NAMALWA (cell line): ENCODE data around the gene KNOP1.

Experiments used
- DNase-seq: peaks from one replicate; pipeline ENCODE4 v3.0.0-alpha.2; 2015; ENCODE audit warnings: low spot score

The KNOP1 gene

DNA sequence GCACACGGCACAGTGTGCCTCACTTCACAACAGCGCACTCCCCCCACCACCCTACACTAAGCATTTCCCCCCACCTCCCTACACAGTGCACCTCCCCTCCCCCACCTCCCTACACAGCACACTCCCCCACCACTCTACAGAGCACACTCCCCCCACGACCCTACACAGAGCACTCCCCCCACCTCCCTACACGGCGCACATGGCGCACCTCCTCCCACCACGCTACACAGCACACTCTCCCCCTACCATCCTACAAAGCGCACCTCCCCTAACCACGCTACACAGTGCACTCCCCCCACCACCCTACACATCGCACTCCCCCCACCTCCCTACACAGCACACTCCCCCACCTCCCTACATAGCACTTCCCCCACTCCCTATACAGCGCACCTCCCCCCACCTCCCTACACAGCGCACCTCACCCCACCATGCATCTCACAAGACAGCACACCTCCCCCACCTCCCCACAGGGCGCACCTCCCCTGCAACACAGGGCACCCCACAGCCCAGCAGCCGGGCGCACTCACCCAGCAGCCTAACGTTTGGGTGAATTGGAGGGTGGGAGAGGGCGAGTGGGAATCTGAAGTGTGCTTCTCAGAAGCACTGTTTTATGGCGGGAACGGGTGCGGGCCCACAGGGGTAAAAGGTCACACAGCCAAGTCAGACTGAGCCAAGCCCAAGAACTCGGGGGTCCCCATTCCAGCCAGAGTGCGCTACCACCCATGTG lies 10.3 kb downstream of the KNOP1 start:
- no peak for DNase-seq

GRCh38 chr16:19706846-19707245 lies 11.2 kb downstream of the KNOP1 start:
- no peak for DNase-seq

DNA sequence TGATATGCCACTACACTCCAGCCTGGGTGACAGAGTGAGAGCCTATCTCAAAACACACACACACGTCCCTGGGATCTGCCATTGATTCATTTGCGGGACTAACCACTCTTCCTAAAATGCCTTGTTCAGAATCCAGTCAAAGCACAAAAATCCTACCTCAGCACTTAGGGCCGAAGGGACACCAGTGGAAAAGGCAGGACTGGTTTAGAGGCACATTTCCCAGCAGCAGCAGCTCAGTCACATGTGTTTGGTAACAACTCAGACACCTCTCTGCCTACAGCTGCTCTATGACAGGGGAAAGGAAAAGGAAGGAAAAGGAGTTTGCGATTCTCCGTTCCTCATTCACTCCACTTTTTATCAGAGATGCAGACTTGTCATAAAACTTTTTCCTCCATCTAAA lies 12.2 kb downstream of the KNOP1 start:
- DNase-seq, result no peak

DNA sequence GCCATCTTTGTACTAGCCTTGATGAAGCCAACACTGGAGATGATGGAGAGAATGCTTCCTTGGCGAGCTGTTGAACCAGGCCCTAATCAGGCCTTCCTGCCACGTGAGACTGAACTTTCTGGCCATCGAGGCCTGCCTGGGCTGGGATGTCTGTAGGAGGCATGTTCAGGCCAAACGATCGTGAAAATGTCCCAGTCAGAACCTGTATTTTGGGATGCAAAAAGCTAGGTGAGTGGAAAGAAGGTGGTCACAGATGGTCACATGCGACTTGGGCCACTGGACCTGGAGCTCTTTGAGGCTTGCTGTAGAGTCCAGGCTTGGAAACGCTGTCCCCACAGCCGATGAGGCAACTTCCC lies 12.9 kb downstream of the KNOP1 start:
- no peak for DNase-seq

GRCh38 chr16:19704321-19705145 lies 13.5 kb downstream of the KNOP1 start:
- no peak for DNase-seq

- DNase-seq, result no peak
Measured at GRCh38 chr16:19703172-19703889, 14.7 kb downstream of the KNOP1 start.

DNA sequence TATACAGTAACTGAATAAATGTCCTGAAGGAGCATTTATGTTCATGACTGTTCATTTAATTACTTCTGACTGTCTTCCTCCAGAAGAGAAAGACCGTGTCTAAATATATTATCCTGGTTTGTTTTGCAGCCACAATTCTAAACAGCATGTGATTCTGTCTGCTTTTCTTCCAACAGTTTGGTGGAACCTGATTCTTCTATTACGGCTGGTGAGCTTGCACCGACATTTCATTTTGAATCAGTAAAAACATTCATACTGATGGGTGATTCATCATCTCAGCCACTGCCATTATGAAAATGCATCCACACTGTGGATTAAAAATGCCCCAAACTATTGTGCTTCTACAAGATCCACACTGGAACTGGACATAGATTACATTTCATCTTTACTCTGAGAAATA lies 16.9 kb downstream of the KNOP1 start:
- no peak for DNase-seq

DNA sequence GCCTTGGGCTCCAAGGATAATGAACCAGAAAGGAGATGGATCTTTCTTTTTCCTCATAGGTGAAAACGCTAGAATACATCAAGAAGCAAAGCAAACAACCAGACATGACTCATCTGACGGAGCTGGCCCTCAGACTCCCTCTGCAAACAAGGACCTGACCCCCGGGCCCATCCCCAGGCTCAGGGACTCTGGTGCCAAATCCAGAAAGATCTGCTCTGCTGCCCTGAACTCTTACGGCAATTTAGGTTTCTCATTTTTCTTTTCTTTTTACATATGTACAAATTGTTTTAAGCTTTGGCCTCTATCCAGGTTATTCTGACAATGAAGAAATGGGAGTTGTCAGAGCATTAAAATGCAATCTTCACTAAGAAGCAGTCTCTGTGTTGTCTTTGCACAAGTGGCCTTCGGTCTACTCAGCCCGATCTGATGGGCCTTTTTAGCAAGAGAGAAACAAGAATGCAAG lies 17.7 kb downstream of the KNOP1 start:
- no peak for DNase-seq

DNA sequence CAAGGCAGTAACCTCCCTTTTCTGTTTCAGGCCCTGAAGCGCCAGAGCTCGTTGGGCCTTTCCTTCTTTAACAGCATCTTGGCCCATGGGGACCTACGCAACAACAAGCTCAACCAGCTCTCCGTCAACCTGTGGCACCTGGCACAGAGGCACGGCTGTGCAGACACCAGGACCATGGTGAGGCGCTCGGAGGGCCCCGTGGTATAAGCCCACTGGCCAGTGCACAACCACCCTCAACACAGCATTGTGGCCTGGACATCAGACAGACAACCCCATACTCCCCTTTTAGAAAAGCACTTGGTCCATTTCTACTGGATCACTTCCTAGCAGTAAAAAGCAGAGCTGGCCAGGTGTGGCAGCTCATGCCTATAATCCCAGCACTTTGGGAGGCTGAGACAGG lies 18.6 kb downstream of the KNOP1 start:
- DNase-seq, result no peak

- no peak for DNase-seq
Measured at GRCh38 chr16:19698480-19699465, 19.3 kb downstream of the KNOP1 start.

DNA sequence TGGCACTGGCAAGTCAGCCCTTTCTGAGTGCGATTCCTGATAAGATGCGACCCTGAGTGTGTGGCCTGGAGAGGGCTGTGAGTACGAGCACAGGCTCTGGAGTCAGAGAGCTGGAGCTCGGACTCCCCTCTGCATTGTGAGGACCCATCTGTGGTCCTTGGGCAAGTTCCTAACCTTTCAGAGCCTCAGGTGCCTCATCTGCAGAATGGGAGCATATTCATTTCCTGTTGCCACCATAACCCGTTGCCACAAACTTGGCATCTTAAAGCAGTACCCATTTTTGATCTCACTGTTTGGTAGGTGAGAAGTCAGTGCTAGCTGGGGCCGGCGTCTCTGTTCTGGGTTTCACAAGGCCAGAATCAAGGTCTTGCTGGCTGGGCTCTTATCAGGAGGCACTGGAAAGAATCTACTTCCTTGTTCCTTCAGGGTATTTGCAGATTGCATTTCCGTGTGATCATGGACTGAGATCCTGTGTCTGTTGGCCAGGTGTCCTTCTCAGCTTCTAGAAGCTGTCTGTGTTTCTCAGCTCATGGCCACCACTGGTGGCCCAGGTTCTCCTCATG lies 20.2 kb downstream of the KNOP1 start:
- no peak for DNase-seq

- DNase-seq, result no peak
Measured at GRCh38 chr16:19696961-19697360, 21.1 kb downstream of the KNOP1 start.

DNA sequence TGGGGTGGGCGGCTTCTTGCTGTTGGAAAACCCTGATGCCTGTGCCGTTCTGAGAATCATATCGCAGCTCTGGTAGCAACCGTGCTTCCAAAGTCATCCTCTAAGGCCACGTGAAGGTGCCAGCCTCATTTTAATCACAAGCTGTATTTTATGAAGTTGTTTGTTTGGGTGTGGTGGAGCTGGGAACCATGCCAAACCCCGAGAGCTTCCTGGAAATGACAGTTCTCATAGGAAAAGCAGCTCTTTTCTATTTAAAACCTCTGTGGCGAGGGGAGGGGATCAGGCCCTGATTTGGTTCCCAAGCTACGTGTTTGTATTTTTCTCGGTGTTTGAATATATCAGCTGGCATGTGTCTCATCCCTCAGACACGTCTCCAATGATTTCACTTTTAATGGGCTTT lies 21.7 kb downstream of the KNOP1 start:
- DNase-seq, result no peak

DNA sequence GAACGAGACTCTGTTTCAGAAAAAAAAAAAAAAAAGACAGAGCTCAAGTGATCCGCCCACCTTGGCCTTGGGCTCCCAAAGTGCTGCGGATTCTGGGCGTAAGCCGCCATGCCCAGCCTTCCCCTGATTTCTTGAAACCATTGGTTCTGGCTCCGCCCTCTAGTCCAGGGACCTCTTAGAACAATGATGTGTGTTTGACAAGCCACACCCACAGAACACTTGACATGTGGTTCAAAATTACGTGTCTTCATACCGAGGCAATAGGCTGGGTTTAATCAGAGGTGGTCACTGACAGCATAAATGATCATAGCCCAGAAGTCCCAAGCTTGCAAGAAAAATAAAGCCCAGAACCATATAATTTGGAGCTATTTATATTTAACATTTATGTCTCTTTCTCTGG lies 23.0 kb downstream of the KNOP1 start:
- DNase-seq, result no peak

DNA sequence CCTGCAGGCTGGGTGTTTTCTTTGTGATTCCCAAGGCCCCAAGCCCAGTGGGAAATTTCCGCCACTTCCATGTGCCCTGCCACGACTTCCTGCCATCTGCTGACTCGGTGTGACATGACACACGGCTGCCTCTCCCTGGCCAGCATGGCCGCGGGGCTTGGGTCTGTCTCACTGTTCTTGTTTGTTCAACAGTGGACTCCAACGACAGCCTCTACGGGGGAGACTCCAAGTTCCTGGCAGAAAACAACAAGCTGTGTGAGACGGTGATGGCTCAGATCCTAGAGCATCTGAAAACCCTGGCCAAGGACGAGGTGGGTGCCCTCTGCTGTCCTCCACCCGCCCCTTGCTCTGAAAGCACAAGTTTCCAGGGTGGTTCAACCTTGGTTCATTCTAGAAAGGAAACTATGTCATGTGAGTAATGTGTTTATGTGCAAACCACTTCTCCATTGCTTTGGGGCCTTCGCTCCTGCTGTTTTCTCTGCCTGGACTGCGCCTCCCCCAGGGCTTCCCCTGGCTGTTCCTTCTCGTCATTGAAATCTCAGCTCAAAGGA lies 26.8 kb downstream of the KNOP1 start:
- DNase-seq, result no peak

DNA sequence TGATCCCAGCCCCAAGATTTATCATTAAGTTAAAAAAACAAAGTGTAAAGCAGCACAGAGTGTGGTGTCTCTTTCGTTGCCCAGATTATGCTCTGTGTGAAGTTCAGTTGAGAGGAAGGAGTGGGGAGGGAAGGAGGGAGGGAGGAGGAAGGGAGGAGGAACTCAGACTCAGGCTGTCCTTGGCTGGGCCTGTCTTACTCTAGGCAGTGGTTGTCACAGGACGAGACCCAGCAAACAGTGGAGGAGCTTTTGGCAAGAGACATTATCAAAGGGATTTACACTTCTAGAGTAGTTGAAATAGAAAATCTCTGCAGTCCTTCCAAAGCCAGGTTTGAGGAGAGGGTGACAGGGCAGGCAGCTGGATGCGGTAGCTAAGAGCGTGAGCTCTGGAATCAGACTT lies 27.8 kb downstream of the KNOP1 start:
- no peak for DNase-seq

- no peak for DNase-seq
Measured at GRCh38 chr16:19689342-19689741, 28.7 kb downstream of the KNOP1 start.

DNA sequence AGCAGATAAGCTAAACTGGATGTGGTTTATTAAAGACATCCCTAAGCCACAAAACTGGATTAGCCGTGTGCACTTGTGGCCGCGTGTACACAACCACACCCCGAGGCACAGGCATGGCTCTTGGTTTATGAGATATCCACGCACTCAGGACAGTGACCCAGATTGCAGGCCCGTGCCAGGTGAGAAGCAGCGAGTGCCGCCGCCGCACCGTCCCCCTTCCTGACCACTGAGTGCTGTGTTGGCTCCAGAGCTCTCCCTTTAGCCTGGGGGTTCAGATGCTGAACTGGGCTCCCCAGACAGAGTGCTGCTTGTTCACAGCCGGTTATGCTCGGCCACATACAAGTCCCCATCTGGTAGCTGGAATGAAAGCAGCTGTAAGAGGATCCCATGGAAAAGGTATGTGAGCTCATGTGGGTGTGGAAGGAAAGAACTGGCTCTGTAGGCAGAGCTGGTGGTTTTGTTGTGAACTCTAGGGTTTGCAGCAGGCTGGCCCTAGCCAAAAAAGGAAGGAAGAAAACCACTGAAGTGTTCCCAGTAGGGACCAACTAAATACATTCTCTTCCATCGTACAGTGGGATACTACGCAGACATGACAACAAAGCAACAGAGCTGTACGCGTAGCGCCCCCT lies 29.5 kb downstream of the KNOP1 start:
- DNase-seq, result no peak

DNA sequence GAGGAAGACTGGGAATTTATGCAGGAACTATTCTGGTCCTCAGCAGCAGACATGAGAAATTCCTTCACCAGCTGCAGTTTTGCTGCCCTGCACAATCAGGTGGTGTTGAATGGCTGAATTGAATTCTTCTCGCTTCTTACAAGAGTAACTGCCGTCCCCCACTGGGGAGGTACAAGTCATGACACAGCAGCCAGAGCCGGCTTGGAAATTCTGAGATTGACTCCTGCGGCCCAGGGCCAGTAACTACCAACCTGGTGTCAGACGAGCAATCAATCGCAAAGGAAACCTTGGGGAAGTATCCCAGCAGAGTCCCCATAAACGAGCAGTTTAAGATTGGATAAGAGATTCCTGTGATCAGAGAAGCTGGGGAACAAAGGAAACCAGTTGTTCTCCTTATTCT lies 30.7 kb downstream of the KNOP1 start:
- DNase-seq, result no peak

DNA sequence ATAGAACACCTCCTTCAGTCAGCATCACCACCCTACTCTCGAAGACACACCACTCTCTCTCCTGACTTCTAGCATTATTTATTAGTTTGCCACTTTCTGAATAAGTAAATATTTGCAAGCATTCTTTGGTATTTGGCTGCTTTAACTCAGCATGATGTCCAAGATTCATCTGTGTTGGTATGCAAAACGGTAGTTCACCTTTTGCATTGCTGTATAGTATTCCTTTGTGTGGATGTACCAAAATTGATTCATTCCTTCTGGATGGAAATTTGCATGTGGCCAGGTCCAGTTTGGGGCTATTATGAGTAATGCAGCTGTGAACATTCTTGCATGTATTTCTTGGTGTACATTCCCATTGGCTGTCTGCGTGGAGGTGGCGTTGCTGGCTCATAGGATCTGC lies 32.9 kb downstream of the KNOP1 start:
- DNase-seq, result no peak
